SK-MEL-5 (cell line): ENCODE measurements around the gene SPAG16. TPM values are rescaled to one million over a fixed set of nuclear protein-coding genes. Genes with fewer than 3 reads are reported as not detected.

Source experiments
- DNase-seq: peaks from one replicate; pipeline ENCODE4 v3.0.0-alpha.2; 2016; ENCODE audit warnings: low read depth, low spot score
- in situ Hi-C: cut with HindIII; loops from 2 replicates; pipeline ENCODE4 v1.10.0; 2016; ENCODE audit warnings: low sequenced_read_pairs, high pct_unique_total_duplicates, low pct_unique_long_range_greater_than_20kb
- total RNA-seq: library from RNA; depleted of rRNA; stranded (reverse); fragments of >200 nt; shearing (Covaris generic); gene quantifications from 2 replicates; pipeline ENCODE4 v1.2.3, GENCODE V29; 2014

SPAG16 gene
- total RNA-seq, 1 experiment from 2014 or later = 17.4 TPM

DNA sequence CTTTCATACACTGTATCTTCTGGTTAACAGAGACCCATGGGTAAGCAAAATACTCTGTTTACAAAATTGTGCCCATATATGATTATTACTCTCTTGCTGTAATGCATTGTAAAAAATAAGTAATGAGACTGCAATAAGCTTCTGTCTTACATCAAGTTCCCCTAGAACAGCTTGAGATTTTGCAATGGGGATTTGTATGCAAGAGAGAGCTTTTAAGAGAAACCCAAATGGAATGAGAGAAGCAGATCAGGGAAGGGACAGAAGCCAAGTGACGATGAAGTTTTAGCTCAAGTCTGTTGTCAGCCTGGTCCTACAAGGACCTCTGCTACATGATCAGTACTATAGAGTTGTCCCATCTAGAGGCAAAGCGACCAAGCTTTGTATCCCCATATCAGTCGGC, 908.4 kb downstream of the SPAG16 start:
- in situ Hi-C loops = no loop called here

DNA sequence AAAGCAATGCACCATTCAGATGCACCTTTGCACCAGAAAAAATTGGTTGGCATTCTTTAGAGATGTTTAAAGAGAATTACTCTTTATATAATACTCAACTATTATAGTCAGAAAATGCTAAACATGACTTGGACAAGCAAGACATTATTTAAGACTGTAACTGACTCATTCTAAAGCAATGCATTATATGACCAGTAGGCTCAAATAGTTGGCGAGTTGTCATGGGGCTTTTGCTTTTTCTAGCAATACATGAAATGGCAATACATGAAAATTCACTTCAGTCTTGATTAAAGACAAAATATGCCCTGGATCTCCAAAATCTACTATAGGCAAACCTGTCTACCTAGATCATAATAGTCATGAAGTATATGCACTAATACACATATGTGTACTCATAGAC, 909.7 kb downstream of the SPAG16 start:
- DNase-seq = no peak
- in situ Hi-C loops = no loop called here

More for the DNA sequence above, 908.4 kb downstream of the SPAG16 start:
- DNase-seq = no peak

DNA sequence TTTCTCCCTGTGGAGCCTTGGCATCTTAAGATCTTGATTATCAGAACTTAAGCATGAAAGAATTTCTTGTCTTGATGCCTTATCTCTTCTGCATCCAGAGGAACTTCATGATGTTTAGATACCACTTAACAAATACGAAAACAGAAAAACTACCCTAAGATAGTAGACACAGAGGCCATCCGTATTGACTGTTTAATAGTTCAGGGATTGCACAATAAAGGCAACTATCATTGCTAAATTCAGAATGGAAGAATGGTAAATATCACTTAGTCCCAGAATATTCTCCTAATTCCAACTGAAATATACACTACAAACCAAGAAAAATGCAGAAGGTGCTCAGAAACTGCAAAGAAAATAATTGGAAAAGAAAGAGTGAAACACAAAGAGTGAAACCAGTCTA, 912.0 kb downstream of the SPAG16 start:
- in situ Hi-C loops = no loop called here
- DNase-seq = no peak

DNA sequence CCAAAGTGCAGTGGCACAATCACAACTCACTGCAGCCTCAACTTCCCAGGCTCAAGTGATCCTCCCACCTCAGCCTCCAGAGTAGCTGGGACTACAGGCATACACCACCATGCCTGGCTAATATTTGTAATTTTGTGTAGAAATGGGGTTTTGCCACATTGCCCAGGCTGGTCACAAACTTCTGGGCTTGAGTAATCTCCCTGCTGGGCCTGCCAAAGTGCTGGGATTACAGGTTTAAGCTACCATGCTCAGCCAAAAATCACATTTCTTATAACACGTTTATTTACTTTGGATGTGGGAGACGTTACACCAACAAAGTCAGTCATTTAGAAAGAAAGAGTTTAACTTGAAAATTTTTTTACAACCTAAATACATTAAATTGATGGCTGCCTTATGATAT, 917.6 kb downstream of the SPAG16 start:
- no peak for DNase-seq
- in situ Hi-C loops = no loop called here

DNA sequence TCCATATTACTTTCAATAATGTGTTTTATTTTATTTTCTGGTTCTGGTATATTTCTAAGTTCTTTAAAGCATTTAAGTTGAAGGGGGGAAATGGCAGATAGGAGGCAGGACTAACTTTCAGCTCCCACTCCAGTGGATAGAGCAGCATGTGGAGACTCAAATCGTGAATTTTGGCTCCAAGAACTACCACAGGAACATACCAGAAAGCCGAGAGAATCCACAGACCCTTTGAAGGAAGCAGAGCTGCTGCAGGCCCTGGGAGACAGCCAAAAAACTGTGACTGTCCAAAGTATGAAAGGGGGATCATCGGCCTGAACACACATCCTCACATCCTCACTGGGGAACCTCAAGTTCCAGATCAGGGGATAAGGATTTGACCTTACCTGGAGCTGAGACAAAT, 919.0 kb downstream of the SPAG16 start:
- DNase-seq = no peak
- in situ Hi-C loops = no loop called here

DNA sequence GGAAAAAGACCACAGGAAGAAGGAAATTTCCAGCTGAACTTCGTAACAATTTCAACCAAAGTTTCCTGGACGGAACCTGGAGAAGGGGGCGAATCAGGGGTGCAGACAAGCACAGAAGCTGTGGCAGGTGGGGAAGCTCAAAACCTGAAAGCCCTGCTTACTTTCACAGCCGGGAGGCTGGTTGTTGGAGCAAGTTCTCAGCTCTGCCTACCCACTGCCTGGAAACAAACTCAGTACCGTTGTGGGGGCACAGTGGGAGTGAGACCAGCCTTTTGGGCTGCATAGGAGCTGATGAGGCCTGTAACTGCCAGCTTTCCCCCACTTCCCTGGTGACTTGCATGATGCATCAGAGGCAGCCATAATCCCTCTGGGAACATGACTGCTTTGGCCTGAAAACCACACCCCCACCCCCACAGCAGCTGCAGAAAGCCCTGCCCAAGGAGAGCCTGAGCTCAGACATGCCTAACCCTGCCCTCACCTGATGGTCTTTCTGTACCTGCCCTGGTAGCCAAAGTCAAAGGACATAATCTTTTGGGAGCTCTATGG, 919.6 kb downstream of the SPAG16 start:
- DNase-seq = no peak
- in situ Hi-C loops = no loop called here

DNA sequence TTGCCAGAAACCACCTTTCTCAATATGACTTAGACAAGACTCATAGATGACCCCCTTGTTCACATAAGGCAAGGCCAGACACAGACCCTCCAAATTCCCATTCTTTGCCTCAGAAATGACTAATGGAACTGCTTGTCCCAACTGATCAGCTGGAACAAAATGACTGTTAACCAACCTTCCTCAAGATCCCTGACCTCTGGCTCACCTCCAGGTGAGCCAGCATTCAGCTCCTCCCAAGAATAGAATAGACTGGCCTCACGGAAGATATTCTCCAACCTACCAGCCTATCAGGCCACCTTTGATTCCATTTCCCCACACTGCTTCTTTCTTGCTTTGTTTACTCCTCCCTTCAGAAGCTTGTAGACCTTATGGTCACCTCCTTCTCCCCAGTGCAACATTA, 930.8 kb downstream of the SPAG16 start:
- in situ Hi-C loops = no loop called here
- DNase-seq = no peak

DNA sequence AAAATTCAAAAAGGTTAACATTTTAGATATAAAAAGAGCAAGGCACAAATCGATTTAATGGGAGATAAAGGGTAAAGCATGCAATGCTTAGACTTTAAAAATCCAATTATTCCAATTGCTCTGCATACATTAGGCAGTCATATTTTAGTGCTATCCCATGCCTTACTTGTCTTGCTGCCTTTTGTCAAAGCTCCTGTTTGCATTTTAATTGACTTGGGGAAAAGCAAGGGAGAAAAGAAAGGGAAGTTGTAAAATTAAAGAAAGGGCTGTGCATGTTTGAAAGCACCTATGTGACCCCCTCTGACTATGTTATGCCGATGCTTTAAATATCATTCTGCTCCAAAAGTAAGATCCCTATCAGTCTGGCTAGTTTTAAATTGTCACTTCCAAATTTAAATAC, 932.9 kb downstream of the SPAG16 start:
- in situ Hi-C loops = no loop called here

DNA sequence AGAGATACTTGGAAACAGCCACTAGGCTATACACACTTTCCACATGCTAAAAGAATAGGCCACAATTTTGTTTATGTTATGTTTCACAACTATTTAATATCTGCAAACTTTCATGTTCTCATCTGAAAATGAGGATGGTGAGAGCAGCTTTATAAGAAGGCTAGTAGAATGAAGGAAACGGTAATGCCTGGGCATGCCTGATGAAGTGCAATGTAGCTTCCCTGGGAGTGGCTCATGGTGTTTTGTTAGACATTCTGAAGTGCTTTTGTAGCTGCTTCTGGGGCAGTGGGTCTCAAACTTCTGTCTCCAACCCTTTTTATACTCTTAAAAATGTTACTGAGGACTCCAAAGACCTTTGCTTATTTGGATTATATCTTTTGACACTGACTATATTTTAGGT, 933.3 kb downstream of the SPAG16 start:
- no peak for DNase-seq
- in situ Hi-C loops = no loop called here

More for the DNA sequence above, 932.9 kb downstream of the SPAG16 start:
- DNase-seq = no peak

DNA sequence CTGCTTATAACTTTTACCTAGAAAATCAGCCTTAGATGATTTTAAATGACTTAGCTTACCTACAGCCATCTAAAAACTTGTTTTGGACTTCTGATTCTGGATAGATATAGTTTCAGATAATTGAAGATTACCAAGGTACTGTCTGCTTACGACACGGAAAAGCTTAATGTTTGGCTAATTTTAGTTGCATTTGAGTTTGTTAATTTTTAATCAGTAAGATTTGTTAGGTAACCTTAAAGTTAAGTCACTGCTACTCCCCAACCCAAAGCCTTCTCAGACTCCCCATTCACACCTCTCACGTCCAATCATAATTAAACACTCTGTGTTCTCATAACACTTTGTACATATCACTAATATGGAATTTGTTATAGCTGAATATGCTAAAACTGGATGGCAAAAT, 936.0 kb downstream of the SPAG16 start:
- in situ Hi-C loops = no loop called here
- DNase-seq = no peak

DNA sequence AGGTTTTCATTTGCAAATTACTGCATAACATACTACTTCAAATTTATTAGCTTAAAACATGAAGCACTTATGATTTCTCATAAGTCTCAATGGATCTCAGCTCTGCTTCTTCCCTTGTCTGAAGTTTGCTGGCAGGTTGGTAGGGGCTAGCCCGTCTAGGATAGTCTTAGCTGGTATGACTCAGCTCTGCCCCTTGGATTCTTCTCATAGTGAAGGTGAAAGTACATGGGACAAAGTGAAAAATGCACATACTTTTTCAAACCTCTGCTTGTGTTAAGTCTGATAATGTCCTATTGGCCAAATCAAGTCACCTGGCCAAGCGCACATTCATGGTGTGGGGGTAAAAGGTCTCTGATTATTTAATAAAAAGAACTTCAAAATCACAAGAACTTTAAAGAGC, 941.8 kb downstream of the SPAG16 start:
- no peak for DNase-seq
- in situ Hi-C loops = no loop called here

DNA sequence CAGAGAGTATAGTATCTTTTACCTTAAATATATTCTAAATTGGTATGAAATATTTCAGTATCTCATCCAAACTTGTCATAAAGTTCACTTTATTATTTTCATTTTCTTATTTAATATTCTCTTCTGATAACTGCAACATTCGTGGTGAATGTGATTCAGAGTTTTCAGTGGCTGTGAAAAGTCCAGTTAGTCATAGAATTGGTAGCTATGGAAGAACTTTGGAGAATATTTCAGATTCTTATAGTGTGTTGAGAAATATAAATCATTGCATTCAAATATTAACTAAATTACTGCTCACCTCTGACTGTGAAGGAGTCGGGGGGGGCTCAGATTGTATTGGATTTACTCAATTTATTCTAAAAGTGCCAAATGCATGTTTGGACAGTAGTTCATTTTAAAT, 948.0 kb downstream of the SPAG16 start:
- in situ Hi-C loops = no loop called here
- no peak for DNase-seq

DNA sequence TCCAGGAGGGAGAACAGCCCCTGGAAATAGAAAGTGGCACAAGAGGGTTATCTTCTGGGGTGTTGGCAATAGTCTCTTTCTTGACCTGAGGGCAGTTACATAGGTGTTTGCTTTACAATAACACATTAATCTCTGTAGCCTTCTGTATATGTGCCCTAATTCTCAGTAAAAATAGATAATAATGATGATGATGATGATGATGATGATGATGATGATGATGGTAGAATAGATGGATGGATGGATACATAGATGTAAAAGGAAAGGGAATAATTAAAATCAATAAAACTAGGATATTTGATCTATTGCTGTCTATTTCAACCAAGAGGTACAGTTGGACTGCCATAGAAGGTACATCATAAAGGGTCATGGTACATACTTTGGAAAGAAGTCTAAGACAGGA, 948.9 kb downstream of the SPAG16 start:
- in situ Hi-C loops = no loop called here
- no peak for DNase-seq

DNA sequence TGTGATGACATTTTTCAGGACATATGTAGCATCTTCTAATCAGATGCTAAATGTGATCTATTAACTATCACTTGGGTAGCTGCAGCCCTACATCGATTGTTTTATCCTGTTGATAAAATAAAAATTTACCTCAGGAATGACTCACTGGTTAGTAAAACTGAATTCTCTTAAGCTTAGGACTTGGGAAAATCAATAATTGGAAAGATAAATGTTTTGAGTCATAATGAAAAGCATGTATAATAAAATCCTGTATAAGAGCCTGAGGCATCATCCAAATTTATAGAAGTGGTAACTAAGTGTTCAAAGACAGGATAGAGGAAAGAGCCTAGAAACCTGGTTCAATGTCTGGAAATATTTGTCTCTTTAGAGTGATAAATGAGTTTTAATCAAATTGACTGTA, 958.5 kb downstream of the SPAG16 start:
- in situ Hi-C loops = no loop called here
- no peak for DNase-seq

DNA sequence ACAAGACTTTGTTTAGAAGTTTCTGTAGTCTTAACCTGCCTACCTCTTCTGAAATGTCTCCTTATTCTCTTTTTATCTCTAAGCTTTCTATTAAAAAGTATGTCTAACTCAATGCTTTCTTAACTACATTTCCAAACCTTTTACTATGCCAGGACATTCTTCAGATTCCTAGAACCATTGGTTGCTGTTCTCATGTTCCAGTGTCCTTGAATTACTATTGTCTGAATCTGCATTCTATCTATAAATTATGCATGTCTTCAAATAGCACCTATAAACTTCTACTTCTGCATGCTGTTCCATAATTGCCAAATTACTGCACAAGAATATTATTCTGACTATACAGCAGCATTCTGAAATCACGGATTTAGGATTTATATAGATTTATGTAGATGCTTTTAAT, 960.6 kb downstream of the SPAG16 start:
- in situ Hi-C loops = no loop called here
- no peak for DNase-seq

DNA sequence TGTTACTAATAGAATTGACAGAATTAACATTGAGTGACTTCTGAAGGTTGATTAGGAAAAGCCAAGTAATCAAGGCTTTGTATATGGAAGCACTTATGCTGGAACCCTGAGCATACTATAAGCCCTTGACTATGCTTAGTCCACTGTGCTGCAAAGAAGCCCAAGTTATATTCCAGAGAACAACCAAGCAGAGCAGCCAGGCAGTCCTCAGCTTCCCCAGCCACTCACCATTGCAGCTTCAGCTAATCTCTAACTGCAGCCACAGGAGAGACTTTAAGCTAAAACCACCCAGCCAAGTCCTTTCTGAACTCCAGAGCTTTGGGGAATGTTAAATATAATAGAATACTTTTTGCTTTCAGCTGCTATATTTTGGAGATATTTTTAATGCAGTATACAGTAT, 962.2 kb downstream of the SPAG16 start:
- DNase-seq = no peak
- in situ Hi-C loops = no loop called here

DNA sequence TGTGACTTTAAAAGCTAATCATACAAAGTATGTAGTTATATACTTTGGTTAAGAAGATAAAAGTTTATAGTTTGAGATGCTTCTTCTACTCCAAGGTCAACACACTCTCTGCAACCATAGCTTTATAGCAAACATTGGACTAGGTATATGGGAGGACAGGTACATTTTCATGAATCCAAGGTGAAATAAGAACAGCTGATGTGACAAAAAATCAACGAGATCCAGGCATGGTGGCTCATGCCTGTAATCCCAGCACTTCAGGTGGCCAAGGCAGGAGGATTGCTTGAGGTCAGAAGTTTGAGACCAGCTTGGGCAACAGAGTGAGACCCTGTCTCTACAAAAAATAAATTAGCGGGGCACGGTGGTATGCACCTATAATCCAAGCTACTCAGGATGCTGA, 963.3 kb downstream of the SPAG16 start:
- in situ Hi-C loops = no loop called here

DNA sequence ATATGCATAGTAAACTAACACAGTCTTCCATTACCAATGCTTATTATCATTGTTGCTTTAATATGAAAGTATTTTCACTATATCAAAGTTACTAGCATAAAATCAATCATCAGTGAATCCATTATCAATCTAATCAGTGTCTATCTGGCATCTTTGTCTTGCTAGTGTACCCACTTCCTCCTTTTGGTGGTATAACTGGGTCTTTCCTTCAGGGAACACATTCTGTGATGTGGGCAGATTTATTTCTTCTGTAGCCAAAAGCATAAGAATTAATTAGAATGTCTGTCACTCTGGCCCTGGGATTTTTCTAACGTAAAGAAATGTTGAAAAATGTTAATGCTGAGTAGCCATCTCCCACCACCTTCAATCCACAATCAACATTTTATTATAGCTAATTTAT, 970.8 kb downstream of the SPAG16 start:
- no peak for DNase-seq
- in situ Hi-C loops = no loop called here

More for the DNA sequence above, 963.3 kb downstream of the SPAG16 start:
- DNase-seq = no peak

DNA sequence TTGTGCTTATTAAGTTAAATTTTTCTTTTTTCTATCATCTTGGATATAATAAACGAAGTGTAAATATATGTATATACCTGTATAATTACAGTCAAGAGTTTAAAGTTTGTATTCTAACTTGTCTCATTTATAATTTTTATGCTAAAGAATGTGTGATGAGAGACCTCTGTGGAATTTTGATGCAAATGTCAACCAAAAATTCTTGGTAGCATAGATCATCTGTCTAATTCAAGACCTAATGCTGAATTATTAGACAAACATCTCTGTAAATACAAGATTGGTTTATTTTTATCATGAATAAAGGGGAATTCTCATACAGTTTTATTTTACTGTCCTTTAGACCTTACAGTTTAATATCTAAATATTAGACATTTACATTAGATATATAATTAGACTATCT, 977.4 kb downstream of the SPAG16 start:
- in situ Hi-C loops = no loop called here
- no peak for DNase-seq

DNA sequence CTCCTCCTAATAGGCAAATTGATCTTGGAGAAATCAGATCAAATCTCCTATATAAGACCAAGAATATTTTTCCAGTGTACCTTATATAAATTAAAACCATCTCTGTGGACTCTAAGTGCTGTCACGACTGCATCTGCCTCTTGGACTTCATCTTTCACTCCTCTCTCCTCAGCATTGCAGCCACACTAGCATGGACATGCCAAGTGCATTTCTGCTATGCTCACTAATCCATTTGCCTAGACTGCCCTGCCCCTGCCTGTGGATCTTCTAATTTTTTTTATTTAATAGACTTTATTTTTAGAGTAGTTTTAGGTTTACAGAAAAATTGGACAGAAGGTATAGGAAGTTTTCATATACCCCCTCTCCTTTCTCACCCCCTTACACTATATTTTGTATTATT, 979.9 kb downstream of the SPAG16 start:
- no peak for DNase-seq
- in situ Hi-C loops = no loop called here
